Osteocyte (in vitro differentiated cells): ENCODE measurements around the gene PAX2. TPM values are rescaled to one million over a fixed set of nuclear protein-coding genes. Genes with fewer than 3 reads are reported as not detected.

Source experiments
- DNase-seq: peaks from one replicate; pipeline ENCODE4 v3.0.0; 2021; ENCODE audit warnings: mixed read lengths; ENCODE audit not compliant: unreplicated experiment; ENCODE audit errors: extremely low spot score
- H3K27ac Mint-ChIP-seq: one replicate; pipeline ENCODE4 v1.8.0; 2021; ENCODE audit warnings: mild to moderate bottlenecking, mixed read lengths; ENCODE audit not compliant: unreplicated experiment
- H3K27me3 Mint-ChIP-seq: one replicate; pipeline ENCODE4 v1.8.0; 2021; ENCODE audit warnings: mixed read lengths; ENCODE audit not compliant: unreplicated experiment
- H3K36me3 Mint-ChIP-seq: one replicate; pipeline ENCODE4 v1.8.0; 2021; ENCODE audit warnings: mixed read lengths; ENCODE audit not compliant: unreplicated experiment
- H3K4me1 Mint-ChIP-seq: one replicate; pipeline ENCODE4 v1.8.0; 2021; ENCODE audit warnings: mixed read lengths; ENCODE audit not compliant: unreplicated experiment
- H3K4me3 Mint-ChIP-seq: one replicate; pipeline ENCODE4 v1.8.0; 2021; ENCODE audit warnings: mild to moderate bottlenecking, moderate library complexity, mixed read lengths; ENCODE audit not compliant: unreplicated experiment
- H3K9me3 Mint-ChIP-seq: one replicate; pipeline ENCODE4 v1.8.0; 2021; ENCODE audit warnings: mixed read lengths; ENCODE audit not compliant: unreplicated experiment
- total RNA-seq: library from RNA; stranded (reverse); gene quantifications from 2 replicates; pipeline ENCODE4 v1.2.1, GENCODE V29; 2021
- TF ChIP-seq, protein P1 (sequence below): fragments of 200-600 bp; sonication (generic); IDR thresholded peaks from 2 replicates; pipeline ENCODE4 v1.5.0; 2021; ENCODE audit warnings: antibody characterized with exemption, mild to moderate bottlenecking, moderate library complexity

Gene PAX2
- total RNA-seq, 1 donor from 2014 or later: 0.30 TPM

DNA sequence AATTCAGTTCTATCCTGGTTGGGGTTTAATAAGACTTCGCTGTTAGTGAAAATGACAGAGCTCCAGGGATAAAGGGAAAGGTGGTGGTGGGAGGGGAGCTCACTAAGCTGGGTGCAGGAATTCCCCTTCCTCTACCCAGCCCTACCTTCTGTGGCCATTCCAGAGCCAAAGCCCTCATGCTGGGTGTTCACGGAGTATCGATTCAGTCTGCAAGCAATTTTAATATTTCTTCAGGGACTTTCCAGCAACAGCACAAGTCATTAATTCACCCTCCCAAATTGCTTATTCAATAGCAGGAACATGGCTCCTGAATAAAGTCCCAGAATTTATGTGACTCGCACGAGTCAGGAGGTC lies 22.0 kb downstream of the PAX2 start:
- no peak for DNase-seq
- H3K27me3 Mint-ChIP-seq: peaks cover 68% of the 10 kb centered on the region
- H3K4me3 Mint-ChIP-seq: no peak overlapping the region
- no peaks in the 10 kb centered on the region for H3K36me3 Mint-ChIP-seq
- no peaks in the 10 kb centered on the region for H3K4me1 Mint-ChIP-seq
- no peaks in the 10 kb centered on the region for H3K9me3 Mint-ChIP-seq
- TF ChIP-seq, protein P1, sequence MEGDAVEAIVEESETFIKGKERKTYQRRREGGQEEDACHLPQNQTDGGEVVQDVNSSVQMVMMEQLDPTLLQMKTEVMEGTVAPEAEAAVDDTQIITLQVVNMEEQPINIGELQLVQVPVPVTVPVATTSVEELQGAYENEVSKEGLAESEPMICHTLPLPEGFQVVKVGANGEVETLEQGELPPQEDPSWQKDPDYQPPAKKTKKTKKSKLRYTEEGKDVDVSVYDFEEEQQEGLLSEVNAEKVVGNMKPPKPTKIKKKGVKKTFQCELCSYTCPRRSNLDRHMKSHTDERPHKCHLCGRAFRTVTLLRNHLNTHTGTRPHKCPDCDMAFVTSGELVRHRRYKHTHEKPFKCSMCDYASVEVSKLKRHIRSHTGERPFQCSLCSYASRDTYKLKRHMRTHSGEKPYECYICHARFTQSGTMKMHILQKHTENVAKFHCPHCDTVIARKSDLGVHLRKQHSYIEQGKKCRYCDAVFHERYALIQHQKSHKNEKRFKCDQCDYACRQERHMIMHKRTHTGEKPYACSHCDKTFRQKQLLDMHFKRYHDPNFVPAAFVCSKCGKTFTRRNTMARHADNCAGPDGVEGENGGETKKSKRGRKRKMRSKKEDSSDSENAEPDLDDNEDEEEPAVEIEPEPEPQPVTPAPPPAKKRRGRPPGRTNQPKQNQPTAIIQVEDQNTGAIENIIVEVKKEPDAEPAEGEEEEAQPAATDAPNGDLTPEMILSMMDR: no peak
- H3K27ac Mint-ChIP-seq: no peak overlapping the region

GRCh38 chr10:100769481-100769880 lies 24.1 kb downstream of the PAX2 start:
- H3K9me3 Mint-ChIP-seq: no peaks in the 10 kb centered on the region
- no peaks in the 10 kb centered on the region for H3K4me1 Mint-ChIP-seq
- H3K4me3 Mint-ChIP-seq: no peak overlapping the region
- H3K27ac Mint-ChIP-seq: no peak overlapping the region
- DNase-seq: no peak
- no peaks in the 10 kb centered on the region for H3K36me3 Mint-ChIP-seq
- H3K27me3 Mint-ChIP-seq: peaks cover 73% of the 10 kb centered on the region
- TF ChIP-seq, protein P1: no peak

DNA sequence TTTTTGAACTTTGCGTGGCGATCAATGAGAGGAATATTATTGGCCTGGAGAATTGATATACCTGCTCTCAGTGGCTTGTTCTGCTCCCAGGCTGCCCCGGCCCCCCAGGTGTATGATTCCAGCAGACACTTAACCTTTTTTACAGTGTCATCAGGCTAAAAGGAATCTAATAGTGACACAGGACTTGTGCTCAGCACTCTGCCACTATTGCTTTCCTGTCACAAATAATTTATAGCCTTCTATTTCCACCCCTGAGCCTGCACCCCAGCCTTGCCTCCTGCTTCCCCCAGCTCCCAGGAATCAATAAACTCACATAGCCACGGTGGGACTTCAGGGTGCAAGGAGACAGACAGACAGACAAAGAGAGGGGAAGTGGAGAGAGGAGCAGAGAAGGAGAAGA lies 28.3 kb downstream of the PAX2 start:
- Mint-ChIP-seq H3K4me3 (no peak overlapping the region), H3K4me1 (no peaks in the 10 kb centered on the region), H3K9me3 (no peaks in the 10 kb centered on the region), H3K36me3 (no peaks in the 10 kb centered on the region), H3K27me3 (peaks cover 64% of the 10 kb centered on the region), H3K27ac (no peak overlapping the region)
- TF ChIP-seq, protein P1: no peak
- DNase-seq: no peak

- H3K27ac Mint-ChIP-seq: no peak overlapping the region
- no peaks in the 10 kb centered on the region for H3K4me1 Mint-ChIP-seq
- TF ChIP-seq, protein P1: no peak
- H3K4me3 Mint-ChIP-seq: no peak overlapping the region
- no peaks in the 10 kb centered on the region for H3K9me3 Mint-ChIP-seq
- peaks cover 69% of the 10 kb centered on the region for H3K27me3 Mint-ChIP-seq
- no peaks in the 10 kb centered on the region for H3K36me3 Mint-ChIP-seq
- no peak for DNase-seq
These were observed 28.8 kb downstream of the PAX2 start for GRCh38 chr10:100774223-100774622.

GRCh38 chr10:100774876-100775275 lies 29.5 kb downstream of the PAX2 start:
- TF ChIP-seq, protein P1: no peak
- no peak for DNase-seq
- Mint-ChIP-seq H3K36me3 (no peaks in the 10 kb centered on the region), H3K27me3 (peaks cover 71% of the 10 kb centered on the region), H3K9me3 (no peaks in the 10 kb centered on the region), H3K4me3 (no peak overlapping the region), H3K4me1 (no peaks in the 10 kb centered on the region), H3K27ac (no peak overlapping the region)
